GM19438 (cell line): ENCODE data around the gene CDC42EP3.
A peak's percentile ranks its signal among the peaks of the same experiment; 100 is the strongest.

Experiments
- ATAC-seq: cut with Tn5 transposase; IDR thresholded peaks from one replicate; pipeline ENCODE4 v1.9.1; 2021; ENCODE audit warnings: low read depth; ENCODE audit not compliant: unreplicated experiment

Gene CDC42EP3

DNA sequence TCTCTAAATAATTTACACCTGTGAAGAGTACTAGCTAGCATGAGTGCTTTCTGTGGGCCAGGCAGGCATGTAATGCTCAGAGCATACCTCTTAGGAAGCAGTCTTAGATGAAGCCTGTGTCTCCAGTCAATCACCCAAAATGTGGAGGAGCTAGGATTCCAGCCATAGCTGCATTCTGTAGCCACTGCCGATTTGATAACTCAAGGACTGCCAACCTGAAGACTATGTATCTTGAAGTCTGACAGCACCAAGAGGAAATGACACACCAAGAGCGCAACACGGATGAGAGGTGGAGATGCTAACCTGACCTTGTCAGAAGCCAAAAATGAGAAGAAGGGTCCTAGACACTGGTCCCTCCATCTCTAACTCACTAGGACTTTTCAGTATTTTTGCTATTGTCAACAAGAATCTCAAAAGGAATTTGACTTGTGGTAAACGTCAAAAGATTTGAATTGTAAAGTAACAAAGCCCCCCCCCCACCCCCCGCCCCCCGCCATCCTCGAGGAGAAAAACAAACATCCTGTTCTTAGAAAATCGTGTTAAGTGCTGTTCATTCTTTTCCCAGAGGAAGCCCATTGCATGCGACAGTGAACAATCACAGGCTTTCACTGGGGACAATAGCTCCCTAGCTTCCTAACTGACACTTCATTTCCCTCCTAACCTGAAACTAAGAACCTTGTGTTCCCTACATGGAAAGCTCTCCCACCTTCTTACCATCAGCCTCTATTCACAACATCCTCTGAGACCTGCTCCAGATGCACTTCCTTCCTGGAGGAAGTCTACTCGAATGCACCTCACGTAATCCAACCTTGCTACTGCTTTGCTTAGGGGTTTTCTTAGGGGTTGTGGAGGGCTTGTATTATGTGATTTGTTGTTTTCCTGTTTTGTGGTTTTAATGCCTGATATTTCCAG is 14.7 kb downstream of the CDC42EP3 start:
- no peak for ATAC-seq

DNA sequence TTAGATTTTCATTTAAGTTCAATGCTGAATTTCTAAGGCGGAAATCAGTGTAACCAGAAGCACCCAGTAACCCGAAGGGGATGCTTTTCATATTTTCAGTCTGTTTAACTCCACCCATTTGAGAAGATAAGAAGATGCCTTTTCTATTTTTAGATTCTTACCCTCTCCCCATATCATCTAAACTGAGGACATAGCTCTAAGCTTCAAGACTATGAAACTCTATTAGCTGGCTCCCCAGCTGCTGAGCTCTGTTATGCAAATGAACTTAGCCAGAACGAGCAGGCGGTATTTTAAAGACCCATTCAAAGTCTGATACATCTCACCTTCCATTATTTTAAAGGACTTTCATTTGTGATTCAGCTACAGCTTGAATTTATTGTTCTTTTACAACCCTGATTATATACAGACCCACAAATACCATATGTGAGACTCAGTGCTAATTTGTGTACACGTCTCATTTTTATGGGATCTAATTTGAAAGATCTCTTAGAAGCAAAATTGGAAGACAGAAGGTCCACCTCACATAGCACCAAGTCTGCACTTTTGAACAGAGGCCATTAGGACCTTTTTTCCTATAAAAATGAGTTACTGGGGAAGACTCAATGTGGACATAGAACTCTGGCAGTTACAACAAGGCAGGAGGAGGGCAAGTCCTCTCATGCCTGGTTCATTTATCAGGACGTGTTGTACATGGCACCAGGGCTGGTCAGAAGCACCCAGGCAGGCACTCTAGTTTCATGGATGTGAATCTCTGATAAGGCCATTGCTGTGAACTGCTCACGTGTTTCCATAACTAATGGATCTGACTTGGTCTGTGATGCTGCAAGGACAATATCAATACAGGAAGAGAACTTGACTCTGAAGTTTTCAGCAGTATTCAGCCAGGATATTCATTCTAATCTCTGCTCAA is 16.3 kb downstream of the CDC42EP3 start:
- ATAC-seq = peak; percentile 71

DNA sequence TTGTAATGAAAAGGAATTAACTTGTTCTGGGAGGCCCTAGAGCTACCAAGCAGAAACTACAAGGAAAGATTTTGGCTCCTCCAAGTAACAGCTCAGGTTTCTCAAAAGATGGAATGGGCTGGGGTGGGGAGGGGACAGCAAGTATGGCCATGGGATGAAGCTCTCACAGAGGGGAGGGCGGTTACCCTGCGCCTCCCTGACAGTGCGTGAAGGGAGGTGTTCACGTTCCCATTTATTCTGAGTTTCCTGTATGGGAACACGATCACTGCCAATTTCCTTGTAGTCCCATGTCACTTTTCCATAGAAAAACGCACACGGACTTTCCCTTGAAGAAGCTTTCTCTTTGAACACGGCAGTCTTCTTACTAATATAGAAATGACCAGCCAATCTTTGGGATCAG is 17.0 kb downstream of the CDC42EP3 start:
- no peak for ATAC-seq

DNA sequence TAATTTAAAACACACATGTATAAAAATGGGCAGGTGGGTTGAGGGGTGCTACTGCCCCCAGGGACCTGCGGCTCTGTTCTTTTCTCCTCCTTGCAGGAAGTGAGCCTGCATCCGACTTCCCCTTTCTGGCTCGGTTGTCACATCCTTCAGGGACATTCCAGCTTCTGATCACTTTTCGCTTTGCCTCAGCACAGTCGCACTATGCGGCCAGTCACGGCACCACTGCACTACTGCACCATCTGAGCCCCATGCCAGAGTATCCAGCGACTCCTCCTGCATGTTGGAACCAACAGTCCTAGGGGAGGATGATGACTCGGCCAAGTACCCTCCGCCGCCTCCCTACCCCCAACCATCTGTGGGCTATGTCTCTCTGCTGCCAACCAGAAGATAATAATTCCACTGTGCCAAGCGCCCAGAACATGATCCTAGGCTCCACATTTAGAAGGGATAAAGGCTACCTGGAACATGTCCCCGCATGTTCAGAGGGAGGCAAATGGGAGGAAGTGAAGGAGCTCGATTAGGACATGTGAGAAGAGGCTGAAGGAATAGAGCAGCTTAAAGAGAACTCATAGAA is 17.6 kb downstream of the CDC42EP3 start:
- ATAC-seq = peak; percentile 34

DNA sequence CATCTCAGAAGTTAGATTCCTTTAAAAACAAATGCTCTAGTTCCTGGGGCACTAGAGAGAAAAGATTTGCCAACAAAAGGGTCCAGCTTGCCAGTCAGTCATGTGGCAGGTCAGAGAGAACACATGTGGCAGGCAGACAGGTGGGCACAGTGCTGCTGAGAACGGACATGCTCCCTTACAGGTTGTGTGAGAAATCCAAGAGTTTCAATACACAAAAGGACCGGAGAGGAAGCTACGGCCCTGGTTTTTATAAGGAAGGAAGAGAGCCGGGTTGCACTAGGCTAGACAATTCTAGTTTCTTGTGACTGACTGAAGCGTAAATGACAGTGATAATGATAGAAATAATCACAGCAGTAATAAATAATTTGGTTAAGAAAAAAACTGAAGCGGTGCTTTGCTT is 18.3 kb downstream of the CDC42EP3 start:
- no peak for ATAC-seq

DNA sequence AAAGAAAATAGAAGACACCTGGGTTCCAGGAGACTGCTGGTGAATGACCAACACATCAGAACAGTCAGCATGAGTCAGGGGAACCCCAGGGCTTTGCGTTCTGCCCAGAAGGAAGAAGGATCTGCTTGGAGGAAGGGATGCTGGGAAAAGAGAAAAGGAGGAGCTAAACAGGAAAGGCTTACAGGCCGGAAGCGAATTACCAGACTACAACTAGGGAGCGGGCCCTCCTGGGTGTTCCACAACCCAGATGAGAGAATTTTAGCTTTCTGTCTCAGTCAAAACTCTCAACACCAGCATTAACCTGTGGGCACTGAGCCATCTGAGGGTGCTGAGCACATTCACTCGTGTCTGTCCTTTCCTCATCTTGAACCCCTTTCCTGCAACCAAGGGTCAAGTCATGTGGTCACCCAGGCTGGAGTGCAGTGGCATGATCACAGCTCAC is 19.2 kb downstream of the CDC42EP3 start:
- no peak for ATAC-seq

DNA sequence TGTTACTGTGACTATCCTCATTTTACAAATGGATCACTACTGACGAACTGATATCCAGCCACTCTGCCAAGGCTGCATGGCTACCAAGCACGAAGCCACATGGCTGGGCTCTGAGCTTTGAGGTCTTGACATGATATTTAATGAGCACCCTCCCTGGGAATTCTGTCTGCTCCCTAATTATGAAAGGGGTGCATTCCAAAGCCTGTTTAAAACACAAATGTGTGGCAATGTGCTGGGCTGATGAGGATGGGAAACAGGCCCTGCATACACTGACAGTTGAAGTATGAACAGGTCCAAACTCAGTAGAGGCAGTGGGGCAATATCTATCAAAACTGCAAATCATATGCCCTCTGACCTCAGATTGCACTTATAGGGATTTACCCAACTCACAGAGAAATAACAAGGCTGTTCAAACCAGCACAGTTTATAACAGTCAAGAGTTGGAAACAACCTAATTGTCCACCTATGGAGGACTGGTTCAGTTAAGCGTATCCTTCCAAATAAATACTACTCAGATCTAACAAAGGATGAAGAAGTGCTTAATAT is 20.8 kb downstream of the CDC42EP3 start:
- no peak for ATAC-seq

DNA sequence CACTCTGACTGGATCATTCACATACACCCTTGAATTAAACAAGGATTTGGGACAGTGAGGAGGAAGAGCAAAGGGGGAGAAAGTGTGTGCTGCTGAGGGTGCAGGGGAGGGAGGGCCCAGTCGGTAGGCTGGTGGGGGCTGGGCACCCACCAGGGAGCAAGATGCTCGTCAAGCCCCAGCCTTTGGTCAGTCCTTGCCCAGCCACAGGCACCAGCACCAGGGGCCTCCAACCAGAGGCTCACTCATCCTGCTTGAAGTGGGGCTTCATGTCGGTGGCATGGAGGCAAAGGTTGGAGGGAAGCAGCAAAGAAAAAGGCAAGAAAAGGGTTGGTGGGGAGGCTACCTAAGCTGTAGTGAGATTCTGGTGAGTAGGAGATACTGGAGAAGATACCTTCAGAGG is 21.9 kb downstream of the CDC42EP3 start:
- ATAC-seq = no peak

DNA sequence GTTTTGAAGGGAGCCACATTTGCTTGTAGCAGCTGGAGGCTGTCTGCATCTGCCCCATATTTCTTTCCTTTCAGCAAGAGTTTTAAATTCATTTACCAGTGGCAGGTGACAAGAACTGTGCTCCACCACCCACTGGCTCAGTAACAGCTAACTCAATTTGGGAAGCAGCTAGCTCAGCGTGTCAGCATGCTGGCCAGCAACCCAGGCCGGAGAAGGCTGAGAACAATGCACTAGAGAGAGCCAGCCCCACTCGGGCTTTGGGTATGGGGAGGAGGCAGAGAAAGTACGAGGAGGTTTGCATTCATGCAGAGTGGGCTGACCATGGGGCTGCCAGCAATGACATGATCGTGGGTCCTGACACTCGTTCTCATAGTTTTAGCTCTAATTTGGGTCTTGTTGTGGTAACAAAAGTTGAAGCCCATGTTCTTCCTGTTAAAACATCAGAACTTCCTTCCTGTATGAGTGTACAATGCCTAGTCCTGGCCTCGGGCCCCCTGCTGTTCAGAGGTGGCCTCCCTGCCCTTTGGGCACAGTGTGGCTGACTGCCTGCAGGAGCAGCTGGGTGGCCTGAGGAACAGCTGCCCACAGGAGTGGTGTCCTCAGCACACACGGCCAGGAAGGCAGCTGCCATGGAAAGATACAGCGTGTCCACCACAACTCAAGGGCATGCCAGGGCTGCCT is 23.0 kb downstream of the CDC42EP3 start:
- ATAC-seq = no peak

DNA sequence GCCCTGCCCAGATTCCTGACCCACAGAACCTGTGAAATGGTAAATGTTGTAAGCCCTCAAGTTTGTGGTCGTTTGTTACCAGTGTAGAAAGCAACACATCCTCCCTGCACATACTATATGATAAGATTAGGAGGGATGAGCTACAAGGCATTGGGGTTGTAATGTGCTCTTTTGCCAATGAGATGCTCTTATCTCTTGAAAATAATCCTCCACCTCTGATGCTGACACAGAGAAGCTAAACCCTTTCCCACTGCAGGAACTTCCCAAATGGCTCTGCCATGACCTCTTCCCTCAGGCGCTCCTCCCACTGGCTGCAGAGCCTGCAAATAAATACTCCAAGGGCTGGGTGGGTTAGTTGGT is 23.5 kb downstream of the CDC42EP3 start:
- no peak for ATAC-seq

DNA sequence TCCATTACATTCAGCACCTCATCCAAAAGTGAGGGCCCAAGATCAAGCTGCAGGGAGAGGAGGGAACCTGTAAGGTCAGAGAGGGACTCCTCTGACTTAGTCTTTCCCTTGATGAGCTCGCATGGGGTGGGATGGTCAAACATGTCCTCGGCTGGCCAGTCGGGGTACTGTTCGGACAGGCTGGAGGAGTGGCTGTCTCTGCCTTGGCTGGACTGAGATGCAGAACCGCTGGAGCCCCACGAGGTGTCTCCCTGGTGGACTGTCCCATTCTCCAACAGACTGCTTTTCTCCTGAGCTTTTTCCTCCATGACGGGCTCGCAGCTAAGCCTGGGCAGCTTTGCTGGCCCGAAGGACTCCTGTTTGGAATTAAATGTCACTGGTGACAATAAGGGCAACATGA is 25.6 kb downstream of the CDC42EP3 start:
- no peak for ATAC-seq

DNA sequence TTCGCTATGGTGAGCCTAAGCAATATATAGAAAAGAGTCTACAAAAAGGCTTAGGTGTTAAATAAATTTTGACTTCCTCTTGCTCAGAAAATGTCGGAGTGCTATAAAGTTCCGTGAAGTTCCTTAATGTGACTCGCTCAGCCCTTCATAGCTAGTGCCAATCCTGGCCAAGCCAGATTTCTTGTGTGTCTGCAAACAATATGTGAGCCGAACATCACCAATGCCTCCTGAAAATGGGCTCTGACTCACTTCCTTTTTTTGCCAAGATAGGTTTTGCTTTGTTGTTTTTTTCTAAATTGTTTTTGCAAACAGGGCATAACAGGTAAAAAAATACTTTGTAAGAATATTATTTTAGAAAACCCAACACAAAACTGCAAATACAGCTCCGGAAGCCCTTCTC is 26.1 kb downstream of the CDC42EP3 start:
- no peak for ATAC-seq

DNA sequence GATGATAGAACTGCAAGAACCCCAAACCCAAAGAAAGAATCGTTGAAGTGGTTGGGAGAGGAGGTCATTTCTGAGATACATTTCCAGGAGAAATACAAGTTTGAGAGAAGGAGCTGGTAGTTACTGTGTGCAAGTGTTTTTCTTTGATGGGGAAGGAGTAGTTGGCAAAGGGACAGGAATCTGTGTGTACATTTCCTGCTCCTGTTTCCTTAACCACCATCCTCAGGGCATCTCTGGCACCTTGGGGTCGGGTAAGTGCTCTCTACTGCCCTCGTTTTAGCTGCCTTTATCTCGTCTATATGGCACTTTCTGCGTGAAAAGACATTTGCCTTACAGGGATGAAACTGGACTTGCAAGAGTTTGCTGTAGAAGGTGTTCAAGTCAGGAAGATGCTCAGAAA is 27.3 kb downstream of the CDC42EP3 start:
- ATAC-seq = no peak

DNA sequence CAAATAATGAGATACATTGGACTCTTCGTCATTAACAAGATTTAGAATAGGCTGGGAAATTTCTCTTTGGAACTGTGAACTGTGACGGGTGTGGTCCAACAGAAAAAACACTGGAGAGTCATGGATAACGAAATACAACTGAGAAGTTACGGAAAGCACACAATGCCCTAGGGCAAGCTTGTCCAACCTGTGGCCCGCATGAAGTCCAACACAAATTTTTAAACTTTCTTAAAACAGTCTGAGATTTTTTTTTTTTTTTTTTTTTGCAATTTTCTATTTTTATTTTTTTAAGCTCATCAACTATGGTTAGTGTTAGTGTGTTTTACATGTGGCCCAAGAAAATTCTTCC is 27.7 kb downstream of the CDC42EP3 start:
- no peak for ATAC-seq

DNA sequence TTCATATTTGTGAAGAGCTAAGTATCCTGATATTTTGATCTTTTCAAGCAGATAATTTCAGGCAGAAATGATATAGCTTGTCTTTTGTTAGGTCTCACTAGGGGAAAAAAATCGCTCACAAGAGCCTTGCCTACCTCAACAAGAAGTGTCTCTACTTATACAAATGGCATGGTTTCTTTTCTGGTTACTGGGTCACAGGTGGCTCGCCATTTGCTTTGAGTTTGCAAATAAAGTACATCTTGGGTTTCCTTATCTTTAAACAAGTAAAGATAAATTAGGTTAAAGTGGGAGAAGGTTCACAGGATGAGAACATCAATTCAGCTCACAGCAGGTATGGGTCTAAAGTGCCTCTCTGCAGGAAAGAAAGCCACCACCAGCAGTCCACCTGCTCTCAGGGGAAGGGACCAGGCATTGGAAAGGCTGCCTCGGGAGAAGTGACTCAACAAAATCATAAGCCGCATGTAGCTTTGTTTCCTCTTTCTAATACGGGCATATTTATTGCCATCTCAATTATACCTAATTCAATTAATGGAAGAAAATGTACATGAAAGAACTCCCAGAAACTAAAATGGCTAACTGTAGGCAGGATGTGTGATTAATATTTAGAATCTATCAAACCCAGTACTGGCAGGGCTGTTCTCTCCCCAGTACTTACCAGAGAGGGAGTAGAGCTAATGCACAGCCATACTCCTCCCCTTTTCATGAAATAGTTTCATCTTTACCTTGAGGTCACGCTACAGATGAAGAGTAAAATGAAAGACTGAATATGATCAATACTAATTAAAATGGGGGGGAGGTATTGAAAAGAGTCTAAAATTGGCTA is 28.3 kb downstream of the CDC42EP3 start:
- no peak for ATAC-seq

DNA sequence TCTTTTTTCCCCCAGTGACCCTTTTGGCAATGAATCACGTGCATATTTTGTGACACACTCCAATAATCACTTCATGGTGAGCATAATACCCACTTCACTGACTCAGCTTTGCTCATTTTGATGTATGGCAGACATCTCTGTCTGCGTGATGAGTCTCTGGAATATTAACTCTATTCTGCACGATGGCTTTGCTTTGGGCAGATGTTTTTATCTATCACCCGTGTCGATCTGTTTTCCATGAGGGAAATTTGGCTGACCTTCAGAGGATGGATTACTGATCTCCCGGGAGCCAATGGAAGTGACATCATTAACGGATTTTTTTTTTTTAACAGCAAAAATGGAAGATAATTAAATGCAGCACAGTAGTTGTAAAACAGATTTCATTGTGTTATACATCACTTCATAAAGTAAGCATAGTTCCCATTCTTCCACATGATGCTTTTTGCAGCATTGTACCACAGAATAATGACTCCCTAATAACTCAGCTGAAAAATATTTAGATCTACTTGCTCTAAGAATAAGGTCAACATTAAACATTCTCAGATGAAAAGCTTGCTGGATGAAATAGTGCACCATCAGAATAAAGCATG is 29.8 kb downstream of the CDC42EP3 start:
- ATAC-seq = no peak

DNA sequence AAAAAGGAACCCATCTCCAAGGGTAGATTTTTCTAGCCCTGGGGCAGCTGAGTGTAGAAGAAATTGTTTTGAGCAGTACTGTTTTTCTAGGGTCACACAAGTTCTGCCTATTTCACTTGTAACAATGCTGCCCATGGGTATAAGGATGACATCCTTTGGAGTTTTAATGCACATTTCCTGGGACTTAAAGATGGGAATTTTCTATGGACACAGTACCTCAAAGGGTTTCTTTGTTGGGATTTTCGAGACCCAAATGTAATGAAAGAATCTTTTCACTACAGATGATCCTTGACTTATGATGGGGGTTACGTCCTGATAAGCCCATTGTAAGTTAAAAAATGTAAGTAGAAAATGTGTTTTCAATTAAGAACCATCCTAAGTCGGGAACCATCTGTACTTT is 31.8 kb downstream of the CDC42EP3 start:
- ATAC-seq = no peak

DNA sequence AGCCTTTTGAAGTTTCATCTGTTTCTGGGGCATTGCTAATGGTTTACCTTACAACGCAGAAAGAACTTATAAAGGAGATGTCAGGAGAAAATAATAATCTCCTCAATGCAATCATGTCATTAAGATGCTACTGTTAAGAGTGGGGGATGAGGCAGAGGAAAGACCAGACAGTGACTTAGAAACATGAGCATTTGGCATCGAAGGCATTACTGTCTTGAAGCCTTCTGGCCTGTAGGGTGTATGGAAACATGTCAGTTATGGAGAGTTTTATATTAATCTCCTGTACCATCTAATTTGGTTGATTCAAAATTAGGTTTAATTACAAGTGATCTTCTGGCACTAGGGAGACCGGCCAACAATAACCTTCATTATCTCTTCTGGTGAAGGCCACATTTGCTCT is 32.5 kb downstream of the CDC42EP3 start:
- no peak for ATAC-seq

DNA sequence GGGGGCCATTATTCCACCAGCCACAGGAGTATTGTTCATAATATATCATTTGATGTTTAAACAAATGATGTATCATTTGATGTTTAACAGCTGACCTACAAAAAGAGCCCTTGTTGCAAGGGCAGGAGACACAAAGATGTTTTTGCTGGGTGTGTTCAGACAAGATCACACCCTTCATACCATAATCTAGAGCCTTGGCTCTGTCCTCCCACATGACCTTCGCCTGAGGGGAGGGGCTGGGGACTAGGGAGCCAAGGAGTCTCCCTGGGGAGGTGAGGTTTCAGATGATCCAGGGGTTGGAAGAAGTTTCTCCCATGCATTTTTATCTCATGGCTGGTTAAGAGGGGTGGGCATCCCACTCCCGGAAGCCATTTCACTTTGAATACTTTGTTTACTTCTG is 33.5 kb downstream of the CDC42EP3 start:
- ATAC-seq = no peak
